ENCODE measurements around the gene SMAD9. TPM values are rescaled to one million over a fixed set of nuclear protein-coding genes. Genes with fewer than 3 reads are reported as not detected.

Gene SMAD9
- total RNA-seq = 3.2 and 4.7 TPM in 2 replicates

DNA sequence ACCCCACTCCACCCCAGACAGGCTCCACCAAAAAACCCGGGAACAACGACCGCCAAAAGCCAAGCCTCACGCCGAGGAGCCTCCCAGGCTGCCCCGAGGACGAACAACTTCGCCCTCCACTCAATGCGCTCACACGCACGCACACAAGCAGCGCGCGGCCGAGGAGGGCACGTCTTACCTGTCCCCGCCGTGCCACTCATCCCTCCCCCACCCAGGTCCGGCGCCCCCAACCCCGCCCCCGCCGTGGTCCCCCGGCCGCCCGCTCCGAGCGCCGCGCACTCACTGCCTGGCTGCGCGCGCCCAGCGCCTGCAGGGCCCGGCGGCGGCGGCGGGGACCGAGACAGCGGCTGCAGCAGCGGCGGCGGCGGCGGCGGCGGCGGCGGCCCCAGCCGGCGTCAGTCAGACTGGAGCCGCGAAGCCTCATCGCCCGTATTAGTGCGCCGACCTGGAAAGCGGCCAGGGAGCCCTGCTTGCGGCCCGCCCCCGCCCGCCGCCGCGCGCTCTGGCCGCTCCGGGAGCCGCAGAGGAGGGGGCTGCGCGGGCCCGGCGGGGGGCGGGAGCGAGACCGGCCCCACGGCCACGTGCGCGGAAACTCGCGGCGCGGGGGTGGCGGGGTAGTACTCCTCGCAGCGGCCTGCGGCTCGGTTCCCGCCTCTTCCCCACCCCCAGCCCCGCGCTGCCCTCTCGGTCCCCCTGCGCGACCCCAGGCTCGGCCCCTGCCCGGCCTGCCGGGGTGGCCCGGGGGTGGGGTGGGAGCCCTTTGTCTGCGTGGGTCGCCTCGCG, at the start of gene SMAD9:
TSS of gene SMAD9 (minus strand) at position 406 of the 783 bp plus-strand sequence. CDS start 40,549 bp downstream, outside the sequence.
- H3K27me3 ChIP-seq (ENCODE audit: insufficient read depth, low read length) = no peaks in the 10 kb centered on the region
- peak within 1 kb of the TSS; percentile 70 for H3K27ac ChIP-seq (ENCODE audit: low read depth, low read length)
- peak within 1 kb of the TSS; percentile 97 for H3K4me2 ChIP-seq (ENCODE audit: insufficient read depth, low read length)
- H4K20me1 ChIP-seq (ENCODE audit: insufficient read depth, low read length) = no peaks in the 10 kb centered on the region
- H3K4me3 ChIP-seq (ENCODE audit: insufficient read depth, low read length) = peak within 1 kb of the TSS; percentile 86
- no peaks in the 10 kb centered on the region for H3K36me3 ChIP-seq (ENCODE audit: insufficient read depth, low read length)
- peaks cover 23% of the 10 kb centered on the region for H3K79me2 ChIP-seq (ENCODE audit: insufficient read depth, low read length)
- TF ChIP-seq, protein P1, sequence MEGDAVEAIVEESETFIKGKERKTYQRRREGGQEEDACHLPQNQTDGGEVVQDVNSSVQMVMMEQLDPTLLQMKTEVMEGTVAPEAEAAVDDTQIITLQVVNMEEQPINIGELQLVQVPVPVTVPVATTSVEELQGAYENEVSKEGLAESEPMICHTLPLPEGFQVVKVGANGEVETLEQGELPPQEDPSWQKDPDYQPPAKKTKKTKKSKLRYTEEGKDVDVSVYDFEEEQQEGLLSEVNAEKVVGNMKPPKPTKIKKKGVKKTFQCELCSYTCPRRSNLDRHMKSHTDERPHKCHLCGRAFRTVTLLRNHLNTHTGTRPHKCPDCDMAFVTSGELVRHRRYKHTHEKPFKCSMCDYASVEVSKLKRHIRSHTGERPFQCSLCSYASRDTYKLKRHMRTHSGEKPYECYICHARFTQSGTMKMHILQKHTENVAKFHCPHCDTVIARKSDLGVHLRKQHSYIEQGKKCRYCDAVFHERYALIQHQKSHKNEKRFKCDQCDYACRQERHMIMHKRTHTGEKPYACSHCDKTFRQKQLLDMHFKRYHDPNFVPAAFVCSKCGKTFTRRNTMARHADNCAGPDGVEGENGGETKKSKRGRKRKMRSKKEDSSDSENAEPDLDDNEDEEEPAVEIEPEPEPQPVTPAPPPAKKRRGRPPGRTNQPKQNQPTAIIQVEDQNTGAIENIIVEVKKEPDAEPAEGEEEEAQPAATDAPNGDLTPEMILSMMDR (IDR thresholded peaks at IDR 0.05; ENCODE audit: extremely low read depth, low read depth, low read length) = no peak
- H2AFZ ChIP-seq (ENCODE audit: low read length) = peak within 1 kb of the TSS; percentile 95
- peak; percentile 95 for DNase-seq (ENCODE audit: insufficient read length, low spot score, missing footprints)
- no peaks in the 10 kb centered on the region for H3K9me3 ChIP-seq (ENCODE audit: low read depth, low read length)
- peaks cover 10% of the 10 kb centered on the region for H3K4me1 ChIP-seq (ENCODE audit: insufficient read depth, low read length)

DNA sequence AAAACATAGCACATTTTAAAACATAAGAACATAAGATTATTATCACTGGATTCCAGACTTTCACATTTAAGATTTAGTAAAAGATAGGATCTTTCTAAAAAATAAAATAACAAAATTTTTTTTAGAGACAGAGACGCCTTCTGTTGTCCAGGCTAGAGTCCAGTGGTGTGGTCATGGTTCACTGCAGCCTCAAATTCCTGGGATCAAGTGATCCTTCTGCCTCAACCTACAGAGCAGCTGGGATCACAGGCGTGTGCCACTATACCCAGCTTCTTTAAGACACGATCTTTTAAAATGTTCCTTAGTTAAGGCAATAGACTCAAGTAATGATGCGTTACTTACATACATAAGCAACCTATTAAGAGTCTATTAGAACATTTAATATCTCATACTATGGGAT, 46.4 kb upstream of the SMAD9 start:
- H3K4me1 ChIP-seq (ENCODE audit: insufficient read depth, low read length) = peaks cover 12% of the 10 kb centered on the region
- H3K27me3 ChIP-seq (ENCODE audit: insufficient read depth, low read length) = no peaks in the 10 kb centered on the region
- H3K79me2 ChIP-seq (ENCODE audit: insufficient read depth, low read length) = no peaks in the 10 kb centered on the region
- H4K20me1 ChIP-seq (ENCODE audit: insufficient read depth, low read length) = no peaks in the 10 kb centered on the region
- no peak overlapping the region for H3K4me3 ChIP-seq (ENCODE audit: insufficient read depth, low read length)
- H3K4me2 ChIP-seq (ENCODE audit: insufficient read depth, low read length) = peak overlapping the region; percentile 42
- no peaks in the 10 kb centered on the region for H3K9me3 ChIP-seq (ENCODE audit: low read depth, low read length)
- H3K27ac ChIP-seq (ENCODE audit: low read depth, low read length) = peak overlapping the region; percentile 76
- TF ChIP-seq, protein P1 (IDR thresholded peaks at IDR 0.05; ENCODE audit: extremely low read depth, low read depth, low read length) = no peak
- peaks cover 45% of the 10 kb centered on the region for H3K36me3 ChIP-seq (ENCODE audit: insufficient read depth, low read length)
- H2AFZ ChIP-seq (ENCODE audit: low read length) = no peak overlapping the region
- no peak for DNase-seq (ENCODE audit: insufficient read length, low spot score, missing footprints)

DNA sequence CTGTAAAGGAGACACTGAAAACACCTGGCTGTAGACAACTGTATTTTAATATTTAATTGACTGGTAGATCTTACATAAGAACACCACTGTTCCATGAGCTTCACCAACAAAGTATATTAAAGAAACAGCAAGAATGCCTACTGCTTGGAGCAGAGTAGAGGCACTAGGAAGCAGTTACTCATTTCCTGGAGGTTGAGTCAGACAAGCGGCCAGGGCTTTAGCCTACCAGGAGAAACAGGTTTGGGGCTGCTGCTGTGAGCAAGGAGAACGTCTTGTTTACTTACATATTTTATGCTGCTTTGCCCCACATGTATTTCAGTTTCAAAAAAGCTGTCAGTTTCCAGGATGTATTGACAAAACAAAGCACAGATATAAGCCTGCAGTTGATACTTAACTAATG, 45.7 kb upstream of the SMAD9 start:
- no peaks in the 10 kb centered on the region for H3K27me3 ChIP-seq (ENCODE audit: insufficient read depth, low read length)
- H3K27ac ChIP-seq (ENCODE audit: low read depth, low read length) = peak overlapping the region; percentile 76
- no peak overlapping the region for H2AFZ ChIP-seq (ENCODE audit: low read length)
- H4K20me1 ChIP-seq (ENCODE audit: insufficient read depth, low read length) = no peaks in the 10 kb centered on the region
- peaks cover 12% of the 10 kb centered on the region for H3K4me1 ChIP-seq (ENCODE audit: insufficient read depth, low read length)
- TF ChIP-seq, protein P1 (IDR thresholded peaks at IDR 0.05; ENCODE audit: extremely low read depth, low read depth, low read length) = no peak
- H3K79me2 ChIP-seq (ENCODE audit: insufficient read depth, low read length) = no peaks in the 10 kb centered on the region
- H3K9me3 ChIP-seq (ENCODE audit: low read depth, low read length) = no peaks in the 10 kb centered on the region
- H3K4me2 ChIP-seq (ENCODE audit: insufficient read depth, low read length) = peak overlapping the region; percentile 42
- DNase-seq (ENCODE audit: insufficient read length, low spot score, missing footprints) = peak; percentile 71
- H3K4me3 ChIP-seq (ENCODE audit: insufficient read depth, low read length) = no peak overlapping the region
- H3K36me3 ChIP-seq (ENCODE audit: insufficient read depth, low read length) = peaks cover 43% of the 10 kb centered on the region

DNA sequence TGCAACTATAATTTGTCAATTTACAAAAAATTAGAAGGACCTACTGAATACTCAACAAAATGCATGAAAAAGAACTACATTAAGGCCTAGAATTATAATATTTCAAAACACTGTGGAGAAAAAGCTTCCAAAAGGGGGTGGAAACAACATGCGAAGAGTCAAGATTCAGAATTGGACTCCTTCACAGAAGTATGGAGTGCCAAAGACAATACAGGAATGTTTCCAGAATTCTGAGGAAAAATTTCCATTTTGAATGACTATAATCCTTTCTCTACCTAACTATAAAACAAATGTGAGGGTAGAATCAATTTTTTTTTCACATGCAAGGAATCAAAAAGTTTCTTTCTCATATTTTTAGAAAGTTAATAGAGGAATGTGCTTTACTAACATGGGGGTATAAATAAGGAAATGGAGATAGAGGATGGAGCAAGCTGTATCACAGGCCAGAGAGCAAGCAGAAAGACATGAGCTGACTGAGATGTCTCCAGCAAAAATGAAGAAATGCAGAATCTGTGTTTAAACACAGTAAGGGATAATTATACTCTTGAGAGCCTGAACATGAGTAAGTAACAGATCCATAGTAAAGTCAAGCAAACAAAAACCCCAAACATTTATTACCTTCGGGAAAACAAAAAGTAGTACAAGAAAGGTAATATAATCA, 39.5 kb upstream of the SMAD9 start:
- no peaks in the 10 kb centered on the region for H3K27me3 ChIP-seq (ENCODE audit: insufficient read depth, low read length)
- H3K4me2 ChIP-seq (ENCODE audit: insufficient read depth, low read length) = no peak overlapping the region
- no peak for DNase-seq (ENCODE audit: insufficient read length, low spot score, missing footprints)
- no peaks in the 10 kb centered on the region for H3K4me1 ChIP-seq (ENCODE audit: insufficient read depth, low read length)
- H4K20me1 ChIP-seq (ENCODE audit: insufficient read depth, low read length) = no peaks in the 10 kb centered on the region
- no peaks in the 10 kb centered on the region for H3K79me2 ChIP-seq (ENCODE audit: insufficient read depth, low read length)
- peaks cover 35% of the 10 kb centered on the region for H3K36me3 ChIP-seq (ENCODE audit: insufficient read depth, low read length)
- TF ChIP-seq, protein P1 (IDR thresholded peaks at IDR 0.05; ENCODE audit: extremely low read depth, low read depth, low read length) = no peak
- H3K27ac ChIP-seq (ENCODE audit: low read depth, low read length) = no peak overlapping the region
- no peak overlapping the region for H2AFZ ChIP-seq (ENCODE audit: low read length)
- no peak overlapping the region for H3K4me3 ChIP-seq (ENCODE audit: insufficient read depth, low read length)
- H3K9me3 ChIP-seq (ENCODE audit: low read depth, low read length) = no peaks in the 10 kb centered on the region

All from osteoblast (primary cell).